Measurements from ENCODE around the gene ITPK1. TPM values are rescaled to one million over a fixed set of nuclear protein-coding genes. Genes with fewer than 3 reads are reported as not detected.
A peak's percentile ranks its signal among the peaks of the same experiment; 100 is the strongest.

The ITPK1 gene
- total RNA-seq, 1 experiment from 2014 or later, result 90.7 TPM

DNA sequence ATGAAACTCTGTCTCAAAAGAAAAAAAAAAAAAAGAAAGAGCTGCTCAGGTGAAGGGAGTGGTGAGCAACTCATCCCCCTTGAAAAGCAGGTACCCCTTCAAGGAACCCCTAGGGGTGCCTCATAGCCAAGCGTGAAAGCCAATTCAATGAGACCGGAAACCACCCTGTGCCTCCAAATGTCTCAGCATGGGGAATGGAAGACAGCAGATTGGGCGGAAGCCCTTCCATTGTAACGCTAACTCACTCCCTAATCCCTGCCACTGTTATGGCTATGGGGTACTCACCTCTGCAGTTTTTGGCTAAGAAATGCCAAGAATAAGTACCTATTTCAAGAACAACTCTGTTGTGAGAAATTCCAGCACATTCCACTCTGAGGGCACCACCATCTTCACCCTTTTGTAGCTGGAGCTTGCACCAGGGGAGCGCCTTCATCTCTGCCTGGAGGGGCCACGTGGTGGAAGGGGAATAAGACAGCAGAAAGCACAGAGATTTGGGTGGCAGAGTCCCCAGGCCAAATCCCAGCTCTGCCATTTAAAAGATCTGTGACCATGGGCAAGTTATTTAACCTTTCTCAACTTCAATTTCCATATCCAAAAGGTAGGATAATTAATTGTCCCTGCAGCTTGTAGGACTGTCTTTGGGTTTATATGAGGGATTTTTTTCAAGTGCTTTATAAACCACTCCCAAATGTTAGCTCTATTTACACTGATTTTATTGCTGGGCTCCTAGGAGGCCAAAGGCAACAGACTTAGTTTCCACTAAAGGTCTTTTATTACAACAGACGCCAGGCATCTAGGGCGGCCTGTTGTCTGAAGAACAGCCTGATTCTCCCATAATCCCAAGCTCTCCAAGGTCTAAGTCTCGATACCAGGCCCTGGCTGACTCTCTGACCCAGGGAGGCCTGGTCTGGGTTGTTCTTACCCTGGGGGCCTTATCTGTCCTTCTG lies 63.9 kb downstream of the ITPK1 start:
- in situ Hi-C loops (cut with HindIII; ENCODE audit: low sequenced_read_pairs), result no loop called here
- no peak for DNase-seq (ENCODE audit: low spot score)

DNA sequence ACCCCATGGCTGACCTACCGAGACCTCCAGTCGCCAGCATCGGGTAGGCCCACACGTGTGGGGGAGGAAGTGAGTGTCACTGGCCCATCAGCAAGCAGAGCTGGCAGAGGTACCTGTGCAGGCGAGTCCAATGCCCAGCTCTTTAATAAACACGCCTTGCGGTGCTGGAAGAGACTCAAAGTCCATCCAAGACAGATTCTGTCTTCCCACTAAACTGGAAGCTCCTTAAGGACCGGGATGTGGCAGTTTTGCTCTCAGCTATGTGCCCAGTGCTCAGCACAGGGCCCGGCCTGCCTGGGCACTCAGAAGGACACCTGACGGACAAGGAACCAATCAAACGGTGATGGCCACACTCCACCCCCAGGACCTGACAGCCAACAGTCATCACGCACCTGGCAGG lies 65.0 kb downstream of the ITPK1 start:
- DNase-seq (ENCODE audit: low spot score), result no peak

DNA sequence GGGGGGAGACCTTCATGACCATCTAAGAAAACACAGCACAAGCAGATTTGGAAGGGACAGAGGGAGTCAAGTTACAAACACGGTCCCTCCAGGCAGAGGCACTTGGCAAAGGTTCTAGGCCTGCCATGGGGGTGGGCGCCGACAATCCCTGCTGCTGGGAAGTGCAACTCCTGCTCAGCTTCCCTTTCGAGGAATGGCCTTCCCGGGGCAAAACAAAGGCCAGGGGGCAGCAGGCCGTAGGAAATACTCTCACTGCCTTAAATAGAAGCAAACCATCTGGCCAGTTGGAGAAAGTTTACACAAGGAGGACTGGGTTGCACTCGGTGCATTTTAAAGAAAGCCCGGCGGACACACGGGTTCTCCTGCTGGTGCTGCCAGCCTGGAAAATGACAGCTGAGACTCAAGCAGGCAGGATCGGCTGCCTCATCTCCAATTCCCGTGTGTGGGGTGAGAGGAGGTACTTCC lies 65.8 kb downstream of the ITPK1 start:
- in situ Hi-C loops (cut with HindIII; ENCODE audit: low sequenced_read_pairs), result no loop called here

More for the DNA sequence above, 65.0 kb downstream of the ITPK1 start:
- in situ Hi-C loops (cut with HindIII; ENCODE audit: low sequenced_read_pairs), result no loop called here

DNA sequence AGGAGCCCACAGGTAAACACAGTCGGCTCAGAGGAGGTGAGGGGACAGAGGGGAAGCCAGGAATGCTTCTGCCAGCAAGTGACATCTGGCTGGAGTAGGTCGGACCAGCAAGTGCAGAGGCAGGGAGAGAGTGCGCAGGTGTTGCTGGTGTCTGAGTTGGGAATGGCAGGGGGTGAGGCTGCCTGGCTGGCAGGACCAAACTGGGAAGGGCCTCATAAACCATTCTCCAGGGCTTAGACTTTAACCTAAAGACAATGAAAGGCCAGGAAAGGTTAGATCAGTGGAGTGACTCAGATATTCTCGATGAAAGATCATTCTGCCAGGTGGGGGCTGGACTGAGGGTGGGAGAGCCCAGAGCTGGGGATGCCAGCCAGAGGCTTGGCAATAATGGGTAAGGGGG lies 66.4 kb downstream of the ITPK1 start:
- in situ Hi-C loops (cut with HindIII; ENCODE audit: low sequenced_read_pairs), result no loop called here
- DNase-seq (ENCODE audit: low spot score), result no peak

More for the DNA sequence above, 65.8 kb downstream of the ITPK1 start:
- DNase-seq (ENCODE audit: low spot score), result no peak

DNA sequence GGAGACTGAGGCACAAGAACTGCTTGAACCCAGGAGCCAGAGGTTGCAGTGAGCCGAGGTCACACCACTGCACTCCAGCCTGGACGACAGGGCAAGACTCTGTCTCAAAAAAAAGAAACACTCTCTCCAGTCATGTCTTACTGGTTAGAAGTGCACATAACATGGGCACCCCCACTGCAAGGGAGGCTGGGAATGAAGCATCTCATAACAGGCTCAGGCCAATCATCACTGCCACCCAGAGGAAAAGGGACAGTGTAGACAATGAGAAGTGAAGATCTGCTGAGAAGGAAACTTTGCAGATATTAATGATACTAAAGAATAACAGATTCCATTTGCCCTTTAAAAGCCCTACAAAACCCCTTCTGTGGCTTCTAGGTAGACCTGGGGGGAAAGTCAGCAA lies 66.9 kb downstream of the ITPK1 start:
- in situ Hi-C loops (cut with HindIII; ENCODE audit: low sequenced_read_pairs), result no loop called here
- no peak for DNase-seq (ENCODE audit: low spot score)

DNA sequence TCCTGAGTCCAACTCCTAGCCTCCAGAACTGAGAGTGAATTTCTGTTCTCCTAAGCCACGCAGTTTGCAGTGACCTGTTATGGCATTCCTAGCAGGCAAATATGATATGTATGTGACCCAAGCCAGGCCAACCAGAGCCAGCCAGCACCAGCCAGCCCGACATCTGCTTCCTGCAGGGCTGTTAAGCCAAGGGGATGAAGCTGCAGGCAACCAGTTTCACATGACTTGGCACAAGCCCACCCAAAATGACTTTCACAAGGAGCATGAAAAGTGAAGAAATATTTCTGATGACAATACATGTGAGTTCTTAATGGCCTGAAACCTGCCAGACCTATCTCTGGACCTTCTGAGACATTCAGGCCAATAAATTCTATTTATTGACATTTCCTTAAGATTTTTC lies 68.1 kb downstream of the ITPK1 start:
- no peak for DNase-seq (ENCODE audit: low spot score)
- in situ Hi-C loops (cut with HindIII; ENCODE audit: low sequenced_read_pairs), result no loop called here

DNA sequence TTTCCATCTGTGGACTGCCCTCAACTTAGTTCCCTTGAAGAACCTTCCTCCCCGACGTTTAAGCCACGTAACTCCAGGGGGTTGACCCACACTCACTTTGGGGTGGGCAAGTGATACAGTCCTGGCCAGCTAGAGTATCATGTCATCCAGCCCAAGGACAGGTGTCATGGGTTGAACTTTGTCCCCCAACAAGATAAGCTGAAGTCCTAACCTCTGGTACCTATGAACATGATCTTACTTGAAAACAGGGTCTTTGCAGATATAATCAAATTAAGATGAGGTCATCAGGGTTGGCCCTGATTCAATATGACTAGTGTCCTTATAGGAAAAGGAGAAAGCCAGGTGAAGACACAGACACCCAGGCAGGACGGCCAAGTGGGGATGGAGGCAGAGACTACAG lies 68.6 kb downstream of the ITPK1 start:
- in situ Hi-C loops (cut with HindIII; ENCODE audit: low sequenced_read_pairs), result no loop called here
- no peak for DNase-seq (ENCODE audit: low spot score)

DNA sequence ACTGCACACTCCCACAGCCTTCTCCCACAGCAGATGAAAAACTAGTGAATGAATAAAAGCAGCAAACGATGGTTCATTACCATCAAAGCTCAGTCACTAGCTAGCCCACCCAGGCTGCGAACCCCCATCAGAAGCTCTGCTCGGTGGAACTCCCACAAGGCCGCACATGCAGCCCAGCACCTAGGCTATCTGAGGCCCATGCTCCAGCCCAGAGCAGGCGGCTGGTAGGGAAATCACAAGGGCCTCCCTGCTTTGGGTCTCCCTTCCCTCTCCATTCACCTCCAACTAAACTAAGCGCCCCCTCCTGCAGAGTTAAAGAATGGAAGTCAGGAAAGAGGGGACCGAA lies 69.0 kb downstream of the ITPK1 start:
- DNase-seq (ENCODE audit: low spot score), result no peak
- in situ Hi-C loops (cut with HindIII; ENCODE audit: low sequenced_read_pairs), result no loop called here

DNA sequence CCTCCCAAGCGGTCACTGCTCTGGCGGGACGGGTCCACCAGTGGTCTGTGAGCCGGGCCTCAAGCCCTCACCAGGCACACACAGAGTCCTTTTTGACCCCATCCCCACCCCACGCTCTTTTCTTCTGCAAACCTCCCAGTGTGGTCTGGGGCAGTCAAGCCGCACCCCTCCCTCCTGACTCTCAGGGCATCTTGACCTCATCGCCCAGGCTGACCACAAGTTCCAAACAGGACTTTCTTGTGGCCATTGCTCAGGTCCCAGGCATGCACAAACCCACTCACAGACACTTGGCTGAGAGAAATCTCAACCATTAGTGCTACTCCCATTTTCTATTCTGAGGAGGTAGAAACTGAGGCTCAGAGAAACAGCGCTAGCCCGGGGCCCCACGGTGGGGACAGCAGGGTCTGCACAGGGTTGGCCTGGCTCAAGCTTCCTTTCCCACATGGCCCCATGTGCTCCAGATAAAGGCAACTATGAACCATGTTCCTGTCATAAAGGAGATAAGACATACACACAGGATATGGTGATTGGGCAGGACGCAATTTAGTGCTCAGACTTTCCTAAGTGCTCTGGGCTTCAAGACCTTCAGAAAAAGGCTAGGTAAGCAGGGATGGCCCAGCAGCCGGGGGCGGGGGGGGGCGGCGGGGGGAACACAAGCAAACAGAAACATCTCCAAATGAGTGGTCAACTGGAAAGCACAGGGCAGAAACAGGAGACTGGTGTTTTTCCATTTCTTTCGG lies 69.6 kb downstream of the ITPK1 start:
- in situ Hi-C loops (cut with HindIII; ENCODE audit: low sequenced_read_pairs), result no loop called here

DNA sequence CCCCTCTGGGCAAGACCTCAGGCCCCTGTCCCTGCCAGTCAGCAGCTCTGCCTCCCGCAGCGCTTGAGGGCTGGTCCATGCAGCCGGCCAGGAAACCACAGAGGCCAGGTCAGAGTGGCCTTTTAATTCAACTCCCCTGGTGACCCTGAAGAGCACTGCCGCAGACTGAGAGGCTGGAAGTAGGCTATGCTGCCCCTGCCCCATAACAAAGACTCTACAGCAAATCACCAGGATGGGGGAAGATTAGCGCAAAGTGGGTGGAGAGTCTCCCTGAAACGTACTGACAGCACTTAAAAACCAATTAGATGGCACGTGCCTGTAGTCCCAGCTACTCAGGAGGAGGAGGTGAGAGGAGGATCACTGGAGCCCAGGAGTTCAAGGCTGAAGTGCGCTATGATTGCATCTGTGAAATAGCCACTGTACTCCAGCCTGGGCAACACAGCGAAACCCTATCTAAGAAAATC lies 70.5 kb downstream of the ITPK1 start:
- no peak for DNase-seq (ENCODE audit: low spot score)

More for the DNA sequence above, 69.6 kb downstream of the ITPK1 start:
- DNase-seq (ENCODE audit: low spot score), result no peak

DNA sequence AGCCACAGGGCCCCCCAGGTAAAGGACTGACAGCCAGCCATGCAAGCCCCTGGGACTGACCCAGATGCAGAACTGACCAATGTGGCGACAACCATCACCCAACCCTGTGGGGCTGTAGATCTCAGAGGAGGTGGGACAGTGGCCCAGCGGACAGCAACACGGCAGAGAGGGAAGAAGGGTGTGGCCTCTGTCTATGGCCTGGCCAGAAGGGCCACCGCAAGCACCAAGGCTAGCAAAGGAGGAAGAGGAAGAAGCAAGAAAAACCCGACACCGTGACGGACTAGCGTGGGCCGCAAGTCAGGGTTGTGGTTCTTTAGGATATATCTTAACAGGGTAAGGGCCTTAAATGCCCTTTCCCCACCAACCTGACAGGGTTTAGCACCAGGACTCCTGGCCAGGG lies 71.2 kb downstream of the ITPK1 start:
- no peak for DNase-seq (ENCODE audit: low spot score)
- in situ Hi-C loops (cut with HindIII; ENCODE audit: low sequenced_read_pairs), result no loop called here

More for the DNA sequence above, 70.5 kb downstream of the ITPK1 start:
- in situ Hi-C loops (cut with HindIII; ENCODE audit: low sequenced_read_pairs), result no loop called here

DNA sequence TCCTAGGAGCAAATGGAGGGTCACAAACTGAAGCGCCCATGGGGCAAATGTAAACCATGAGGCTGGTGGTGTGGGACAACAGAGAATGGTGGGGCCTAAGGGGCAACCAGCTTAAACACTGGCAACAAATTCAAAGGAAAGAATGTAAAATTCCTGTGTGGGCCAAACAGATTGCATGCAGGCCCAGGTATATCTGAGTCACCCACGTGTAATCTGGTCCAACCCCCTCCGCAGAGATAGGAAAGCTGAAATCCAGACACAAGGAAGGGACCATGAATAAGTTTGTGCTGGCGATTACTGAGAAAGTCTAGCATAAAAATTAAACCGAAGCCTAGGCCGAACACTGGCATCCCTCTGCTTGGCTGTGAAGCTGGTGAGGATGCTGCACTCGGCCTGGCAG lies 71.6 kb downstream of the ITPK1 start:
- in situ Hi-C loops (cut with HindIII; ENCODE audit: low sequenced_read_pairs), result no loop called here
- no peak for DNase-seq (ENCODE audit: low spot score)

DNA sequence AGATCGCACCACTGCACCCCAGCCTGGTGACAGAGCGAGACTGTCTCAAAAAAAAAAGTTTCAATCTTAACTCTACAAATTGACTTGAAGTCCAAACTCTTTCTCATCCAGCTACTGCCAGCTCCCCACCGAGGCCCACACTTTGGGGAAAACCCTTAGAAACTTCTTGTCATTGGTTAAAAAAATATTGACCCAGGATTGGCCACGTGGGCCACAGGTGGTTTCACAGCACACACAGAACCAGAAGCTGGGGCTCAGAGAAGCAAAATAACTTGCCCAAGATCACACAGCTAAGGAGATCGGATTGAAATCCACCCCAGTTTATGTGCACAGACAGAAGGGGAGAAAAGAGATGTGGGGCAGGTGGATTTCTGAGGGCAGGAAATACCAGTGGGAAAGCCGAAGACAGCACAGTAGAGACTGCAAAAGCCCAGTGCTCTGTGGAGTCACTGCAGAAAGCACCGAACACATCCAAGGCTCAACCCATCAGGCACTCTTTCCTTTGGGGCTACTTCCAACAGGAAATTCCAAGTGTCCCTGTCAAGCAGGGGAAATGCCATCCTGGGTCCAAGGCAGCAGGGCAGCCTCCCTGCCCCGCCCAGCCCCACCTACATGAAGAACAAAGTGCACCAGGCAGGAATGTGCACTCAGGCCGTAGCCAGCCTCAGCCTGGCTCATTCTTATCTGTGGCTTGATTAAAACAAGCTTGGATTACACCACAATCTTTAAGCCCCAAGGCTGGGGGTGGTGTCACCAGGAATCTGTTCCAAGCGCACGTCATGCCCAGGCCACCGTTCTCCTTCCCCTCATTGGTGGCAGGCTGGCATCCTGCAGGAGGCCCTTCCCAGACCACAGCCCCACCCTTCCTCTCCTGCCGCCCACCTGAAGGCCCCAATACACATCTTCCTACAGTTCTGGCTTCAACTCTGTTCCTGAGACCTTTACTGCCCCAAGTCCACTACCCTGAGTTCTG lies 72.5 kb downstream of the ITPK1 start:
- no peak for DNase-seq (ENCODE audit: low spot score)

DNA sequence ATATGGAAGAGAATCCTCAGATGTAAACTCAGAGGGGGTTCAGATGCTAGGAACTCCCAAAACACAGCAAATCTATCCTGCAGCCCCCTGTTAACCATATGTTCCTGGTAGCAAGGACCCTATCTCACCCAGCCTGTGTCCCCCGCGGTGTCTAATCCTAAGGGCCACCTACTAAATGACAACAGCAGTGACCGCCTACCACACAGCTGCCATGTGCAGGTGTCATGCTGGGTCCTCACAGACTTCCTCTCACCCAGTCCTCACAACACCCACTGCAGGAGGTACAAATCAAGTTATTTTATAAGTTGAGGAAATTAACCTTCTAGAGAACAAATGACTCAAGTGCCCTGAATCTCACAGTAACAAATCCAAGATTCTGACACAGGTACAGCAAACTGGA lies 73.9 kb downstream of the ITPK1 start:
- in situ Hi-C loops (cut with HindIII; ENCODE audit: low sequenced_read_pairs), result no loop called here
- no peak for DNase-seq (ENCODE audit: low spot score)

More for the DNA sequence above, 72.5 kb downstream of the ITPK1 start:
- in situ Hi-C loops (cut with HindIII; ENCODE audit: low sequenced_read_pairs), result no loop called here

DNA sequence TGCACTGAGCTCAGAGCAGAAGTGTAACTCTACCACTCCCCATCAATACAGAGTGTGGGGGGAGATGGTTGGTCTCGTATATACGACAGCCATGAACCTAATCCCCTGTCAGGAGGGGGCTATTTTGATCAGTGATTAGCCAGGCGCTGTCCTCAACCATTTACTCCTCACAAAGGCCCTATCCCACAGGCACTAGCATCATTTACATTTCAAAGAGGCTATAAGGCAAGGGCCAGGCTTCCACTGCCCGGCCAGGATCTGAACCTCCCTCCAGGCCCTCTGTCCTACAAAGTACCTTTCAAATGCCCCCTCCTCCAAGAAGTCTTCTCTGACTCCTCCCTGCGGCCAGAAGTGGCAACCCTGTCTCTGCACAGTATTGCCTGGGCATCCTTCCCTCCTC lies 74.7 kb downstream of the ITPK1 start:
- in situ Hi-C loops (cut with HindIII; ENCODE audit: low sequenced_read_pairs), result no loop called here
- no peak for DNase-seq (ENCODE audit: low spot score)

DNA sequence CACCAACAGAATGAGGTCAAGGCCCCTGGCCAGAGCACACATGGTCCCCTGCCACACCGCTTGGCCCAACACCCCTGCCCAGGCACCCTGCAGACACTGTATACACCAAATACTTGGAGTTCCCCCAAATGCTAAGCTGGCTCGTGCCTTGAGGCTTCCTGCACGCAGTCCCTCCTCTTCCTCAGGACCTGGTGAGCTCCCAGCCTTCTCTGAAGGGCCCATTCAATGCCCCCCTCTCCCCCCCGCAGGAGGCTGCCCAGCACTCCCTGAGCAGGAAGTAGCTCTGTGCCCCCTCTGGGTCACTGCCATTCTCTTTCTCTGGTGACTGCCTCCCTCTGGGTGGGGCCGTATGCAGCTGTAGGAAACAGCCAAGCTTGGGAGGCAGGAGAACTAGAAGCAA lies 75.3 kb downstream of the ITPK1 start:
- peak; percentile 54 for DNase-seq (ENCODE audit: low spot score)
- in situ Hi-C loops (cut with HindIII; ENCODE audit: low sequenced_read_pairs), result no loop called here

DNA sequence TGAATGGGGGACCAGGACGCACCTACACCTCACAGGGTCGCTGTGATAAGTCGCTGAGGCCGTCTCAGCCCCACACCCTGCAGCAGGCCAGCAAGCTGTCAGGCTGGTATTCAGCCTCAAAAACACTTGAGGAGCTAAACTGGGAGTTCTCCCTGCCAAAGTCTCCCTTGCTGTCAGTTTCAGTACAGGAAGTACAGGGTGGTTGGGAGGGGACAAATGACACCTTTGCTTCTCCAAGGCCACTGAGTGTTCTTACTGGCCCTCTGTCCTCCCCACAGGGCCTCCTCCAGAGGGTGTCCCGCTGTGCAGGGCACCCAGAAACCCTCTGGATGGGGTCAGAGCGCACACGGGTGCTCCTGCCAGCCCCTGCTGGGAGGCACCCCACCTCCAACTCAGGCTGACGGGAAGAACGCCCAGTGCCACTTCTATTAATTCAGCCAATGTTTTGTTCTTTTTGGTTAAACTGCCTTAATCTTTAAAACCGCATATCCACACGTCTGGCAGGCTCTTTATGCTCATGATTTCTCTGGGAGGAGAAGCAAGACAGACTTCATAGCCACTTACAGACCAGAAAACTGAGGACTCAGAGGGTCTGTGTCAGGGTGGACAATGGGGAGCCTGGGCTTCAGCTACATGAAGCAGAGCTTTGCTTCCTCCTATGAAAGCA lies 75.9 kb downstream of the ITPK1 start:
- in situ Hi-C loops (cut with HindIII; ENCODE audit: low sequenced_read_pairs), result no loop called here
- peak; percentile 56 for DNase-seq (ENCODE audit: low spot score)

DNA sequence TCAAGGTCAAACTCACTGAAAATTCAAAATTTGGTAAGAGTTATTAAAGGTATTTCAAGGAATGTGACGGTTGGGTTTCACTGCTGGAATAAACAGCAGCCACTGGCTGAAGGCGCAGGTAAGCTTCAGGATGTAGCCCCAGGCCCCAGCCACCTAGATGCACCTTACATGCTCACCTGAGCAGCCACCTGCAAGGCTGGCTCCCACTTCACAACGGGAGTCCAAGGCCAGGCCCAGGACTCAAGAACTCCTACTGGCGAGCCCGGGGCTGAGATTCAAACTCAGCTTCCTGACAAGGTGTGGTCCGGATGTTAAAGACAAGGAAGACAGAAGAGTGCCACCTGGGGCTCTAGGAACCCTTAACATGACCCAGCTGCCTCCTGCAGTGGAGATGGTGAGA lies 78.4 kb downstream of the ITPK1 start:
- DNase-seq (ENCODE audit: low spot score), result no peak
- in situ Hi-C loops (cut with HindIII; ENCODE audit: low sequenced_read_pairs), result no loop called here

Measured in G401 (cell line).